ENCODE results near the gene IKZF2. TPM values are rescaled to one million over a fixed set of nuclear protein-coding genes. Genes with fewer than 3 reads are reported as not detected.

The IKZF2 gene
- total and polyA plus RNA-seq, 4 donors = 1.3 to 51.4 (median 7.3) TPM

- no peak for TF ChIP-seq CTCF (IDR thresholded peaks at IDR 0.05; ENCODE audit: control extremely low read depth, extremely low read depth)
- H3K9me3 ChIP-seq (ENCODE audit: control insufficient read depth in 4 of 4, insufficient read depth in 3 of 4, low read length in 3 of 4) = no peaks in the 10 kb centered on the region
- peaks cover 0 to 16% (median 5%) of the 10 kb centered on the region in 5 donors for H3K4me1 ChIP-seq (ENCODE audit: control insufficient read depth in 5 of 5, insufficient read depth in 5 of 5, low read length in 5 of 5)
- WGBS, 2 donors = 29 to 65% methylated on average over 3 of the region's 3 CpGs
- H3K27me3 ChIP-seq (ENCODE audit: control insufficient read depth in 3 of 3, insufficient read depth in 3 of 3, low read length in 2 of 3) = no peaks in the 10 kb centered on the region
- H3K4me3 ChIP-seq = no peak overlapping the region
- H3K9ac ChIP-seq (ENCODE audit: insufficient read depth in 1 of 2, low read length in 2 of 2) = no peak overlapping the region
- DNase-seq (peak in 1 of 3 donors; percentile 50), ATAC-seq (ENCODE audit: insufficient read depth, low FRiP score) (peak; percentile 41)
- H3K36me3 ChIP-seq (ENCODE audit: control insufficient read depth in 4 of 4, insufficient read depth in 4 of 4, low read length in 4 of 4) = no peaks in the 10 kb centered on the region
- H3K27ac ChIP-seq (ENCODE audit: low read depth in 1 of 2, low read length in 1 of 2) = no peak overlapping the region
Measured at GRCh38 chr2:213125646-213126347, 25.6 kb downstream of the IKZF2 start.

- ATAC-seq (ENCODE audit: insufficient read depth, low FRiP score) (no peak), DNase-seq (no peak)
- Histone ChIP-seq H3K9ac (ENCODE audit: insufficient read depth in 1 of 2, low read length in 2 of 2) (no peak overlapping the region), H3K27ac (ENCODE audit: low read depth in 1 of 2, low read length in 1 of 2) (no peak overlapping the region), H3K4me3 (no peak overlapping the region), H3K27me3 (ENCODE audit: control insufficient read depth in 3 of 3, insufficient read depth in 3 of 3, low read length in 2 of 3) (no peaks in the 10 kb centered on the region), H3K4me1 (ENCODE audit: control insufficient read depth in 5 of 5, insufficient read depth in 5 of 5, low read length in 5 of 5) (peaks cover 0 to 26% (median 6%) of the 10 kb centered on the region in 5 donors), H3K36me3 (ENCODE audit: control insufficient read depth in 4 of 4, insufficient read depth in 4 of 4, low read length in 4 of 4) (no peaks in the 10 kb centered on the region), H3K9me3 (ENCODE audit: control insufficient read depth in 4 of 4, insufficient read depth in 3 of 4, low read length in 3 of 4) (no peaks in the 10 kb centered on the region)
- WGBS, 2 donors = 83 to 88% methylated on average over 4 of the region's 4 CpGs
- no peak for TF ChIP-seq CTCF (IDR thresholded peaks at IDR 0.05; ENCODE audit: control extremely low read depth, extremely low read depth)
Measured at GRCh38 chr2:213122725-213123124, 28.7 kb downstream of the IKZF2 start.

- Histone ChIP-seq H3K9me3 (ENCODE audit: control insufficient read depth in 4 of 4, insufficient read depth in 3 of 4, low read length in 3 of 4) (no peaks in the 10 kb centered on the region), H3K27ac (ENCODE audit: low read depth in 1 of 2, low read length in 1 of 2) (no peak overlapping the region), H3K4me1 (ENCODE audit: control insufficient read depth in 5 of 5, insufficient read depth in 5 of 5, low read length in 5 of 5) (peaks cover 0 to 26% (median 6%) of the 10 kb centered on the region in 5 donors), H3K9ac (ENCODE audit: insufficient read depth in 1 of 2, low read length in 2 of 2) (no peak overlapping the region), H3K36me3 (ENCODE audit: control insufficient read depth in 4 of 4, insufficient read depth in 4 of 4, low read length in 4 of 4) (no peaks in the 10 kb centered on the region), H3K4me3 (no peak overlapping the region), H3K27me3 (ENCODE audit: control insufficient read depth in 3 of 3, insufficient read depth in 3 of 3, low read length in 2 of 3) (no peaks in the 10 kb centered on the region)
- TF ChIP-seq CTCF (IDR thresholded peaks at IDR 0.05; ENCODE audit: control extremely low read depth, extremely low read depth) = no peak
- ATAC-seq (ENCODE audit: insufficient read depth, low FRiP score) (no peak), DNase-seq (no peak)
Measured at GRCh38 chr2:213121690-213122089, 29.7 kb downstream of the IKZF2 start.

Measured in lung (tissue), 12 donors.